ENCODE results near the gene CSRP3.

GRCh38 chr11:19237381-19237780, 35.6 kb upstream of the CSRP3 start:
- TF ChIP-seq CTCF (conservative IDR thresholded peaks at IDR 0.05; ENCODE audit: low read length): no peak
- TF ChIP-seq EZH2phosphoT487 (IDR thresholded peaks at IDR 0.05; ENCODE audit: borderline replicate concordance): no peak

Measured in Loucy (cell line).